ENCODE measurements around the gene MYO1D. TPM values are rescaled to one million over a fixed set of nuclear protein-coding genes. Genes with fewer than 3 reads are reported as not detected.
"Not testable (repeated sequence)": the region's sequence is repeated elsewhere in the genome, so short reads cannot be mapped to it uniquely, and the experiment has no call there.

Gene MYO1D
- polyA plus RNA-seq, 2 donors, result 31.8 to 43.2 TPM

DNA sequence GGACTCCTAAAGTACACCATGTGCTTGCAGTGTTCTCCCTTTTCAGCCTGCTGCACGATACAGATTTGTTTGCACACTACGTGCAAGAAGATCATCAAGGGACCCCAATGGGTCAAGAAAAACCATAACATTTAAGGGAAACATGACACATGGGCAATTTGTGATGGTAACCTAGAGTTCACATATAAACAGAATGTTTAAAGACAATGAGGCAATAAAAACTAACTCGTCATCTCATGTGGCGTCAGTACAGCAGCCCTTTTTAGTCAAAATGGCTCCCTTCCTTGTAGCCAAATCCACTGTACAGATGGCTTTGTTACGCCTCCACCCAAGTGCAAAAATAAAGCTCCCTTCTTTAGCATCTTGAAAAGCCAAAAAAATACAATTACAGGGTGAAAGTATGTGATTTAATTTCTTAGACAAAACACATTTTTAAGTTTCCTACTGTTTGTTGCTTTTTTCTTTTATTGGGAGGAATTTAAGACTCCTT lies 216.4 kb downstream of the MYO1D start:
- no peak overlapping the region for H3K4me3 ChIP-seq (ENCODE audit: low read depth in 1 of 2, low read length in 2 of 2)
- WGBS, 2 donors, result 80% methylated on average over 5 of the region's 5 CpGs
- H3K4me1 ChIP-seq (ENCODE audit: control insufficient read depth in 2 of 2, insufficient read depth in 2 of 2, low read length in 1 of 2), result no peaks in the 10 kb centered on the region
- peaks cover 3 to 4% of the 10 kb centered on the region in 2 donors for H3K36me3 ChIP-seq (ENCODE audit: control insufficient read depth in 2 of 2, insufficient read depth in 2 of 2, low read length in 1 of 2)
- H3K27me3 ChIP-seq (ENCODE audit: control insufficient read depth in 1 of 2, insufficient read depth in 2 of 2, low read length in 2 of 2), result no peaks in the 10 kb centered on the region
- peaks cover 0 to 3% of the 10 kb centered on the region in 2 donors for H3K9me3 ChIP-seq (ENCODE audit: control insufficient read depth in 2 of 2, insufficient read depth in 1 of 2, low read depth in 1 of 2, low read length in 1 of 2)
- no peak overlapping the region for H3K27ac ChIP-seq (ENCODE audit: low read depth in 2 of 2, low read length in 1 of 2)

DNA sequence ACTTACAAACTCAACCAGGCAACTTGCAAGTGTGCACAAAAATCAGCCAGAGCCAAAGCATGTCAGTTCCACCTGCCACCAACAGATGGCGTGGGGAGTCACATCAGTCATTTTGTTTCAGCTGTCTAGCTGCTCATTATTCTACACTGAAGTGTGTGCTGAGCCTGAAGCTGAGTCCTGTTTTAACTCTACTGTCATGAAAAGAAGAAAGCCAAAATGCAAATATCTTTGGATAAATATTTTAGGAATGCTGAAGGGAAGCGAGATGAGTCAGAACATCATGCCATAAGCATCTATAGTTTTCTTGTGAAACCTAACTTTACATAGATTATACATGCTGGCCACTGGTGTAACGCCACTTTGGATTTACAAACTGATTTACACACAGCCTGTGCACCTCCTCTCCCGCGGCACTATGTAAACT lies 217.5 kb downstream of the MYO1D start:
- 27 to 28% methylated on average over 5 of the region's 5 CpGs for WGBS, 2 donors
- H3K36me3 ChIP-seq (ENCODE audit: control insufficient read depth in 2 of 2, insufficient read depth in 2 of 2, low read length in 1 of 2), result peaks cover 3 to 4% of the 10 kb centered on the region in 2 donors
- H3K27ac ChIP-seq (ENCODE audit: low read depth in 2 of 2, low read length in 1 of 2), result no peak overlapping the region

GRCh38 chr17:32658470-32659418 lies 218.2 kb downstream of the MYO1D start:
- H3K4me3 ChIP-seq (ENCODE audit: low read depth in 1 of 2, low read length in 2 of 2), result no peak overlapping the region
- H3K36me3 ChIP-seq (ENCODE audit: control insufficient read depth in 2 of 2, insufficient read depth in 2 of 2, low read length in 1 of 2), result peaks cover 4 to 5% of the 10 kb centered on the region in 2 donors
- no peaks in the 10 kb centered on the region for H3K27me3 ChIP-seq (ENCODE audit: control insufficient read depth in 1 of 2, insufficient read depth in 2 of 2, low read length in 2 of 2)
- WGBS, 2 donors, result 72 to 73% methylated on average over 23 of the region's 23 CpGs
- no peaks in the 10 kb centered on the region for H3K4me1 ChIP-seq (ENCODE audit: control insufficient read depth in 2 of 2, insufficient read depth in 2 of 2, low read length in 1 of 2)
- no peaks in the 10 kb centered on the region for H3K9me3 ChIP-seq (ENCODE audit: control insufficient read depth in 2 of 2, insufficient read depth in 1 of 2, low read depth in 1 of 2, low read length in 1 of 2)
- no peak overlapping the region for H3K27ac ChIP-seq (ENCODE audit: low read depth in 2 of 2, low read length in 1 of 2)

More for the DNA sequence above, 217.5 kb downstream of the MYO1D start:
- Histone ChIP-seq H3K4me1 (ENCODE audit: control insufficient read depth in 2 of 2, insufficient read depth in 2 of 2, low read length in 1 of 2) (no peaks in the 10 kb centered on the region), H3K27me3 (ENCODE audit: control insufficient read depth in 1 of 2, insufficient read depth in 2 of 2, low read length in 2 of 2) (no peaks in the 10 kb centered on the region), H3K4me3 (ENCODE audit: low read depth in 1 of 2, low read length in 2 of 2) (no peak overlapping the region), H3K9me3 (ENCODE audit: control insufficient read depth in 2 of 2, insufficient read depth in 1 of 2, low read depth in 1 of 2, low read length in 1 of 2) (no peaks in the 10 kb centered on the region)

DNA sequence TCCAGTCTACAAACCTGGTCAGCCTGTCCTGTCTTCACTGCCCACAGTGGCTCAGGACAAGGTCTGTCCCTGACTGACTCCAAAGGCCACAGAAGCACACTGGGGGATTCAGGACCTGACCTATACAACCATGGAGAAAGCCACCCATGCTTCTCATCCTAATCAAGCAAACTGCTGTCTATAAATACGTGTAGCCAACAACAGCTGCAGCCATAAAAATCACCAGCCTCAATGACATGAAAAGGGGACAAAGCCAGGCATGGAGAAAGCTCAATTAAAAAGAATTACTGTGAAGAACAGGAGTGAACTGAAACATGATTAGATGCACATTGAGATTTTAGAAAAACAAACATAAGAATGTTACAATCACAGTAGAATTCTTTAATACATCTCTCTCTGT lies 220.0 kb downstream of the MYO1D start:
- no peak overlapping the region for H3K27ac ChIP-seq (ENCODE audit: low read depth in 2 of 2, low read length in 1 of 2)
- H3K4me1 ChIP-seq (ENCODE audit: control insufficient read depth in 2 of 2, insufficient read depth in 2 of 2, low read length in 1 of 2), result no peaks in the 10 kb centered on the region
- no peaks in the 10 kb centered on the region for H3K27me3 ChIP-seq (ENCODE audit: control insufficient read depth in 1 of 2, insufficient read depth in 2 of 2, low read length in 2 of 2)
- H3K4me3 ChIP-seq (ENCODE audit: low read depth in 1 of 2, low read length in 2 of 2), result no peak overlapping the region
- no peaks in the 10 kb centered on the region for H3K9me3 ChIP-seq (ENCODE audit: control insufficient read depth in 2 of 2, insufficient read depth in 1 of 2, low read depth in 1 of 2, low read length in 1 of 2)
- WGBS, 2 donors, result 65 to 88% methylated on average over 1 of the region's 1 CpG
- peaks cover 7% of the 10 kb centered on the region in 2 donors for H3K36me3 ChIP-seq (ENCODE audit: control insufficient read depth in 2 of 2, insufficient read depth in 2 of 2, low read length in 1 of 2)

DNA sequence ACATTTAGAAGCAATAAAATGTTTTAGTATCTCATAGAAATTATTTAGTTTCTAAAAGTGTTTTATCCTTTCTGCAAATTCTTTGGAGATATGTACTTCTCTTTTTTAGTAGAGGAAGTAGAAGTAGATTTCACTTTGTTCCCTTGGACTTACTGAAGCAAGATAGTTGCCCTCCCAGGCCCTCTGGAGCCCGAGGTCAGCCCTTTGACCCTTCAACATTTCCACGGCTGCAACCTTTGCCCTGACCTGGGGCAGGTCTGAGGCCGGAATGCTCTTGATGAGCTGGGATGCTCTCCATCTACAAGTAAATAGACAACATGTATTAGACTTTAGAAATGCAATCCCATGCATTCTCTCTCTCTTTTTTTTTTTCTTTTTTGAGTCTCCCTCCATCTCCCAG lies 222.6 kb downstream of the MYO1D start:
- H3K4me1 ChIP-seq (ENCODE audit: control insufficient read depth in 2 of 2, insufficient read depth in 2 of 2, low read length in 1 of 2), result no peaks in the 10 kb centered on the region
- H3K36me3 ChIP-seq (ENCODE audit: control insufficient read depth in 2 of 2, insufficient read depth in 2 of 2, low read length in 1 of 2), result peaks cover 7% of the 10 kb centered on the region in 2 donors
- WGBS, 2 donors, result 77 to 89% methylated on average over 3 of the region's 3 CpGs

GRCh38 chr17:32651084-32651483 lies 225.8 kb downstream of the MYO1D start:
- WGBS, 2 donors, result 90 to 95% methylated on average over 2 of the region's 2 CpGs
- H3K27ac ChIP-seq (ENCODE audit: low read depth in 2 of 2, low read length in 1 of 2), result no peak overlapping the region

More for the DNA sequence above, 222.6 kb downstream of the MYO1D start:
- Histone ChIP-seq H3K4me3 (ENCODE audit: low read depth in 1 of 2, low read length in 2 of 2) (no peak overlapping the region), H3K27ac (ENCODE audit: low read depth in 2 of 2, low read length in 1 of 2) (no peak overlapping the region), H3K9me3 (ENCODE audit: control insufficient read depth in 2 of 2, insufficient read depth in 1 of 2, low read depth in 1 of 2, low read length in 1 of 2) (no peaks in the 10 kb centered on the region), H3K27me3 (ENCODE audit: control insufficient read depth in 1 of 2, insufficient read depth in 2 of 2, low read length in 2 of 2) (no peaks in the 10 kb centered on the region)

DNA sequence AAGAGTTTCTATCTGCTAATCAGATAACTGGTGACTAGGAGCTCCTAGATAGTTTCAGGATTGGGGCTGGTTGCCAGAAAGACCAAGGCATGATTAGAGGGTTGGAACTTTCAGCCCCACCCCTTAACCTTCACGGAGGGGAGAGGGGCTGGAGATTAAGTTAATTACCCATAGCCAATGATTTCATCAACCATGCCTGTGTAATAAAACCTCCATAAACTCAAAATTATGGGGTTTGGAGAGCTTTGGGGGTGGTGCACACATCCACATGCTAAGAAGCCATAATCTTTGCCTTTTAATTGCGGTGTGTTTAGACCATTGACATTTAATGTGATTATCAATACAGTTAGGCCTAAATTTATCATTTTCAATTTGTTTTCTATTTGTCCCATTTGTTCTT lies 228.5 kb downstream of the MYO1D start:
- Histone ChIP-seq H3K4me1 (ENCODE audit: control insufficient read depth in 2 of 2, insufficient read depth in 2 of 2, low read length in 1 of 2) (no peaks in the 10 kb centered on the region), H3K9me3 (ENCODE audit: control insufficient read depth in 2 of 2, insufficient read depth in 1 of 2, low read depth in 1 of 2, low read length in 1 of 2) (no peaks in the 10 kb centered on the region), H3K4me3 (ENCODE audit: low read depth in 1 of 2, low read length in 2 of 2) (no peak overlapping the region), H3K36me3 (ENCODE audit: control insufficient read depth in 2 of 2, insufficient read depth in 2 of 2, low read length in 1 of 2) (peaks cover 0 to 3% of the 10 kb centered on the region in 2 donors), H3K27me3 (ENCODE audit: control insufficient read depth in 1 of 2, insufficient read depth in 2 of 2, low read length in 2 of 2) (no peaks in the 10 kb centered on the region), H3K27ac (ENCODE audit: low read depth in 2 of 2, low read length in 1 of 2) (no peak overlapping the region)
- WGBS, 2 donors, result 94 to 95% methylated on average over 2 of the region's 2 CpGs

More at GRCh38 chr17:32651084-32651483, 225.8 kb downstream of the MYO1D start:
- Histone ChIP-seq H3K4me1 (ENCODE audit: control insufficient read depth in 2 of 2, insufficient read depth in 2 of 2, low read length in 1 of 2) (no peaks in the 10 kb centered on the region), H3K36me3 (ENCODE audit: control insufficient read depth in 2 of 2, insufficient read depth in 2 of 2, low read length in 1 of 2) (peaks cover 3 to 4% of the 10 kb centered on the region in 2 donors), H3K27me3 (ENCODE audit: control insufficient read depth in 1 of 2, insufficient read depth in 2 of 2, low read length in 2 of 2) (no peaks in the 10 kb centered on the region), H3K9me3 (ENCODE audit: control insufficient read depth in 2 of 2, insufficient read depth in 1 of 2, low read depth in 1 of 2, low read length in 1 of 2) (no peaks in the 10 kb centered on the region), H3K4me3 (ENCODE audit: low read depth in 1 of 2, low read length in 2 of 2) (no peak overlapping the region)

GRCh38 chr17:32646941-32647340 lies 230.0 kb downstream of the MYO1D start:
- 98% methylated on average over 2 of the region's 2 CpGs for WGBS, 2 donors
- H3K9me3 ChIP-seq (ENCODE audit: control insufficient read depth in 2 of 2, insufficient read depth in 1 of 2, low read depth in 1 of 2, low read length in 1 of 2), result no peaks in the 10 kb centered on the region
- no peaks in the 10 kb centered on the region for H3K4me1 ChIP-seq (ENCODE audit: control insufficient read depth in 2 of 2, insufficient read depth in 2 of 2, low read length in 1 of 2)
- no peak overlapping the region for H3K4me3 ChIP-seq (ENCODE audit: low read depth in 1 of 2, low read length in 2 of 2)
- no peak overlapping the region for H3K27ac ChIP-seq (ENCODE audit: low read depth in 2 of 2, low read length in 1 of 2)
- H3K36me3 ChIP-seq (ENCODE audit: control insufficient read depth in 2 of 2, insufficient read depth in 2 of 2, low read length in 1 of 2), result no peaks in the 10 kb centered on the region
- no peaks in the 10 kb centered on the region for H3K27me3 ChIP-seq (ENCODE audit: control insufficient read depth in 1 of 2, insufficient read depth in 2 of 2, low read length in 2 of 2)

DNA sequence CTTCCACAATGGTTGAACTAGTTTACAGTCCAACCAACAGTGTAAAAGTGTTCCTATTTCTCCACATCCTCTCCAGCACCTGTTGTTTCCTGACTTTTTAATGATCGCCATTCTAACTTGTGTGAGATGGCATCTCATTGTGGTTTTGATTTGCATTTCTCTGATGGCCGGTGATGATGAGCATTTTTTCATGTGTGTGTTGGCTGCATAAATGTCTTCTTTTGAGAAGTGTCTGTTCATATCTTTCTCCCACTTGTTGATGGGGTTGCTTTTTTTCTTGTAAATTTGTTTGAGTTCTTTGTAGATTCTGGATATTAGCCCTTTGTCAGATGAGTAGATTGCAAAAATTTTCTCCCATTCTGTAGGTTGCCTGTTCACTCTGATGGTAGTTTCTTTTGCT lies 235.4 kb downstream of the MYO1D start:
- not testable (repeated sequence) for H3K9me3 ChIP-seq (ENCODE audit: control insufficient read depth in 2 of 2, insufficient read depth in 1 of 2, low read depth in 1 of 2, low read length in 1 of 2); H3K36me3 ChIP-seq (ENCODE audit: control insufficient read depth in 2 of 2, insufficient read depth in 2 of 2, low read length in 1 of 2); H3K27me3 ChIP-seq (ENCODE audit: control insufficient read depth in 1 of 2, insufficient read depth in 2 of 2, low read length in 2 of 2); H3K4me1 ChIP-seq (ENCODE audit: control insufficient read depth in 2 of 2, insufficient read depth in 2 of 2, low read length in 1 of 2); H3K4me3 ChIP-seq (ENCODE audit: low read depth in 1 of 2, low read length in 2 of 2); H3K27ac ChIP-seq (ENCODE audit: low read depth in 2 of 2, low read length in 1 of 2)
- 87 to 93% methylated on average over 2 of the region's 2 CpGs for WGBS, 2 donors
